Endothelial cell of umbilical vein (primary cell): Measurements from ENCODE around the gene IRF2. TPM values are rescaled to one million over a fixed set of nuclear protein-coding genes. Genes with fewer than 3 reads are reported as not detected.

Experiments
- BruUV-seq: library from RNA; stranded (reverse); fragments of 400-500 nt; replicated peaks from 2 replicates; lab custom pipeline; 2021; lab: Mats Ljungman, UMichigan
- CTCF ChIA-PET: fragments of 300-600, 350-600 bp; sonication (Branson Sonifier 250); formaldehyde crosslinking; loops from one replicate; lab custom pipeline; 2021; ENCODE audit warnings: antibody characterized with exemption, inconsistent platforms; lab: Charles Lee
- POLR2A ChIA-PET: fragments of 300-600, 350-600 bp; sonication (Branson Sonifier 250); formaldehyde crosslinking; loops from one replicate; lab custom pipeline; 2021; ENCODE audit warnings: antibody characterized with exemption, inconsistent platforms; lab: Charles Lee
- DNase-seq: peaks from one replicate; pipeline ENCODE4 v3.0.0-alpha.2; 2011; ENCODE audit warnings: low read depth, low spot score
- FAIRE-seq: peaks from 2 replicates; lab custom pipeline; 2011; peaks lifted over from hg19 to GRCh38; lab: Jason Lieb, UNC
- H2AFZ ChIP-seq: 2 replicates; pipeline ENCODE4 v1.6.0; 2012; ENCODE audit warnings: low read depth, low read length, control low read depth, inconsistent platforms
- H3K27ac ChIP-seq: 2 replicates; pipeline ENCODE4 v1.5.1; 2011; ENCODE audit warnings: low read depth, mild to moderate bottlenecking, control low read depth, low read length, moderate library complexity; ENCODE audit not compliant: insufficient read depth
- H3K27me3 ChIP-seq, 2 experiments: 2 replicates each; pipeline versions ENCODE4 v1.6.0 to v1.6.1; 2011; ENCODE audit warnings: low read length in 2 of 2, mixed read lengths in 1 of 2; ENCODE audit not compliant: control insufficient read depth in 2 of 2, insufficient read depth in 2 of 2
- H3K36me3 ChIP-seq, 2 experiments: 2 replicates in 1 of 2; 3 replicates in 1 of 2; pipeline ENCODE4 v1.5.1; 2011; ENCODE audit warnings: low read length in 2 of 2, mild to moderate bottlenecking in 1 of 2, moderate library complexity in 1 of 2; ENCODE audit not compliant: control insufficient read depth in 2 of 2, insufficient read depth in 2 of 2; ENCODE audit errors: extremely low read depth in 1 of 2
- H3K4me1 ChIP-seq: 3 replicates; pipeline ENCODE4 v1.5.1; 2011; ENCODE audit warnings: mild to moderate bottlenecking, low read length; ENCODE audit not compliant: control insufficient read depth, insufficient read depth; ENCODE audit errors: extremely low read depth
- H3K4me2 ChIP-seq: 2 replicates; pipeline ENCODE4 v1.6.1; 2011; ENCODE audit warnings: low read length, control low read depth, mixed read lengths; ENCODE audit not compliant: insufficient read depth
- H3K4me3 ChIP-seq, 3 experiments: fragments of 200-600 bp in 1 of 3; sonication (generic), shearing (Covaris generic) in 1 of 3; replicated peaks in 1 of 3; 2 replicates each; pipeline ENCODE4 v1.5.1; 2011 to 2016; ENCODE audit warnings: control low read depth in 3 of 3, low read length in 3 of 3, mild to moderate bottlenecking in 2 of 3, inconsistent platforms in 1 of 3, low read depth in 1 of 3, moderate library complexity in 1 of 3; ENCODE audit not compliant: insufficient read depth in 1 of 3
- H3K79me2 ChIP-seq: 2 replicates; pipeline ENCODE4 v1.6.0; 2012; ENCODE audit warnings: low read length, inconsistent platforms; ENCODE audit not compliant: control insufficient read depth, insufficient read depth
- H3K9ac ChIP-seq: replicated peaks from 2 replicates; pipeline ENCODE3; 2011; ENCODE audit warnings: low read length, control low read depth; ENCODE audit not compliant: insufficient read depth; ENCODE audit errors: extremely low read depth
- H3K9me1 ChIP-seq: replicated peaks from 3 replicates; pipeline ENCODE4 v1.6.0; 2011; ENCODE audit warnings: mild to moderate bottlenecking, low read length; ENCODE audit not compliant: control insufficient read depth, insufficient read depth; ENCODE audit errors: extremely low read depth
- H3K9me3 ChIP-seq: replicated peaks from 2 replicates; pipeline ENCODE4 v1.5.1; 2012; ENCODE audit warnings: low read length, inconsistent platforms; ENCODE audit not compliant: control insufficient read depth, insufficient read depth
- H4K20me1 ChIP-seq: replicated peaks from 2 replicates; pipeline ENCODE3; 2011; ENCODE audit warnings: mild to moderate bottlenecking, low read length; ENCODE audit not compliant: control insufficient read depth, insufficient read depth; ENCODE audit errors: extremely low read depth
- EZH2 ChIP-seq: IDR thresholded peaks from 2 replicates; pipeline ENCODE4 v1.6.1; 2012; ENCODE audit warnings: borderline replicate concordance, low read depth, mild to moderate bottlenecking, moderate library complexity, low read length, inconsistent platforms; ENCODE audit not compliant: severe bottlenecking
- FOS ChIP-seq: IDR thresholded peaks from 2 replicates; pipeline ENCODE4 v1.6.1; 2011; ENCODE audit warnings: mild to moderate bottlenecking, low read length, moderate library complexity, borderline replicate concordance; ENCODE audit not compliant: insufficient read depth
- GATA2 ChIP-seq: IDR thresholded peaks from 2 replicates; pipeline ENCODE4 v1.7.0; 2011; ENCODE audit warnings: low read depth, mild to moderate bottlenecking, moderate library complexity, mixed read lengths, low read length; ENCODE audit not compliant: insufficient read length, insufficient read depth
- JUN ChIP-seq: IDR thresholded peaks from 2 replicates; pipeline ENCODE4 v1.6.1; 2011; ENCODE audit warnings: borderline replicate concordance, low read depth; ENCODE audit not compliant: insufficient read length, insufficient read depth
- MYC ChIP-seq: IDR thresholded peaks from one replicate; pipeline ENCODE4 v1.6.1; 2011; ENCODE audit warnings: mild to moderate bottlenecking, low read depth, low read length
- POLR2A ChIP-seq: IDR thresholded peaks from 2 replicates; pipeline ENCODE4 v1.6.1; 2012; ENCODE audit warnings: low read depth, mild to moderate bottlenecking, control low read depth, low read length
- POLR2AphosphoS5 ChIP-seq: IDR thresholded peaks from 2 replicates; pipeline ENCODE4 v1.6.1; 2012; ENCODE audit warnings: low read depth, mild to moderate bottlenecking, control low read depth, low read length, moderate library complexity; ENCODE audit not compliant: insufficient read depth
- dilution Hi-C: fragments of 300-500 bp; cut with MboI; formaldehyde crosslinking; loops from one replicate; pipeline ENCODE4 v1.15.0; 2019; ENCODE audit warnings: low sequenced_read_pairs; ENCODE audit not compliant: extremely low pct_ligation_motif_present
- intact Hi-C: fragments of 100-400 bp; cut with micrococcal nuclease; formaldehyde crosslinking; loops from one replicate; pipeline ENCODE4 v1.10.0; 2022
- polyA plus RNA-seq, 4 experiments: library from polyadenylated mRNA; depleted of rRNA in 3 of 4; stranded (reverse) in 3 of 4; unstranded in 1 of 4; fragments of >200 nt; gene quantifications; 2 replicates each; pipeline versions ENCODE4 v1.2.1 to v1.2.3, GENCODE V29; 2011 to 2012; ENCODE audit warnings: missing spikeins in 1 of 4
- total RNA-seq: library from RNA; stranded (reverse); gene quantifications from 2 replicates; pipeline ENCODE4 v1.2.3, GENCODE V29; 2021
- TF ChIP-seq, protein P1 (sequence below): IDR thresholded peaks from 2 replicates; pipeline ENCODE4 v1.6.1; 2011; ENCODE audit not compliant: insufficient read depth, insufficient read length
- TF ChIP-seq, protein P2 (sequence below), 2 donors: IDR thresholded peaks; 1 replicate in 1 of 2; 2 replicates in 1 of 2; pipeline ENCODE4 v1.5.1; 2011; ENCODE audit warnings: low read length in 2 of 2, mild to moderate bottlenecking in 2 of 2, moderate library complexity in 2 of 2, control low read depth in 1 of 2, inconsistent platforms in 1 of 2, low read depth in 1 of 2; ENCODE audit not compliant: insufficient read depth in 1 of 2; ENCODE audit errors: extremely low read depth in 1 of 2

Gene IRF2
- total and polyA plus RNA-seq, 2 donors (not counting 3 experiments of a cell fraction or from before 2014, with no cell fraction given) = 26.9 to 27.6 TPM

DNA sequence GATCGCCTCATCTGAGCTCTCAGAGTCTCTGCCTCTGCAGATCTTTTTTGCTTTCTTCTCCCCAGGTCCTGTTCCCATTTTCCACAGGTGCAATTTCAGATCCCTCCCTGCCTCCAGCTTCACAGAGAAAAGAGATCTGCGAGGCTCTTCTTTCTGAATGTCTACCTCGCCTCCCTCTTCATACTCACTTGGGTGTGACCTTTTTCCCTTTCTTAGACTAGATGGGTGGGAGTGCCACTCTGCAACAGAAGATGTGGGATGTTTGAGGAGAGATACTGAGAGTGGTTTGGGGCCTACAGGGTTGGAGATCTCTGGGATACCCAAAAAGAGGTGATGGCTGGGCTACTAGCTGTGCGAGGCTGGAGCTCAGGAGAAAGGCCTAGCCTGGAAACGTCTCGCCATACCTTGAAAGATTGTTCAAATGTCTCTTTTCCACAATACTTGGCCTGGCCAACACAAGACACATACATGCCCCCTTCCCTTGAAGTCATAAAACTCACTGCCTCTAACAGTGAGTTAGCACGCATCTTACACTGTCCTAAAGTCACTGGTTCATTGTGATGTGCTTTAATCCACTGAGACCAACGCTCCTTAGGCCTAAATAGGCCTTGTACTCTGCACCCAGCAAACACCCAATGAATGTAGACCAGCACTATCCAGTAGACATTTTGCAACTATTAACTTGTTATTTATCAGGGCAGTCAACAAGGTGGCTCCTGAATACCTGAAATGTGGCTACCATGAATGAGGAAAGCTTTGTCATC lies 33.6 kb downstream of the IRF2 start:
- peaks cover 26% of the 10 kb centered on the region for H3K79me2 ChIP-seq

More for the DNA sequence above, 33.6 kb downstream of the IRF2 start:
- Histone ChIP-seq H3K4me2 (no peak overlapping the region), H4K20me1 (no peaks in the 10 kb centered on the region), H3K27me3 (no peaks in the 10 kb centered on the region), H2AFZ (no peak overlapping the region), H3K4me1 (peaks cover 15% of the 10 kb centered on the region), H3K4me3 (no peak overlapping the region), H3K9ac (no peak overlapping the region), H3K36me3 (no peaks in the 10 kb centered on the region), H3K27ac (no peak overlapping the region), H3K9me3 (no peaks in the 10 kb centered on the region), H3K9me1 (no peaks in the 10 kb centered on the region)
- FAIRE-seq = no peak
- ChIA-PET POLR2A (no interaction called here), CTCF (interaction anchor here (1.0 to 2.1 kb wide), 4 partner anchors 9 to 176 kb away, joined by 3 to 5 read pairs (median 4); no protein-coding TSS in a partner anchor)
- intact Hi-C loops = no loop called here
- dilution Hi-C loops = no loop called here
- TF ChIP-seq POLR2AphosphoS5 = no peak
- TF ChIP-seq, protein P1, sequence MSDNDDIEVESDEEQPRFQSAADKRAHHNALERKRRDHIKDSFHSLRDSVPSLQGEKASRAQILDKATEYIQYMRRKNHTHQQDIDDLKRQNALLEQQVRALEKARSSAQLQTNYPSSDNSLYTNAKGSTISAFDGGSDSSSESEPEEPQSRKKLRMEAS = no peak
- TF ChIP-seq POLR2A = no peak
- TF ChIP-seq GATA2 = no peak
- TF ChIP-seq MYC = no peak
- no peak for TF ChIP-seq FOS
- TF ChIP-seq, protein P2, sequence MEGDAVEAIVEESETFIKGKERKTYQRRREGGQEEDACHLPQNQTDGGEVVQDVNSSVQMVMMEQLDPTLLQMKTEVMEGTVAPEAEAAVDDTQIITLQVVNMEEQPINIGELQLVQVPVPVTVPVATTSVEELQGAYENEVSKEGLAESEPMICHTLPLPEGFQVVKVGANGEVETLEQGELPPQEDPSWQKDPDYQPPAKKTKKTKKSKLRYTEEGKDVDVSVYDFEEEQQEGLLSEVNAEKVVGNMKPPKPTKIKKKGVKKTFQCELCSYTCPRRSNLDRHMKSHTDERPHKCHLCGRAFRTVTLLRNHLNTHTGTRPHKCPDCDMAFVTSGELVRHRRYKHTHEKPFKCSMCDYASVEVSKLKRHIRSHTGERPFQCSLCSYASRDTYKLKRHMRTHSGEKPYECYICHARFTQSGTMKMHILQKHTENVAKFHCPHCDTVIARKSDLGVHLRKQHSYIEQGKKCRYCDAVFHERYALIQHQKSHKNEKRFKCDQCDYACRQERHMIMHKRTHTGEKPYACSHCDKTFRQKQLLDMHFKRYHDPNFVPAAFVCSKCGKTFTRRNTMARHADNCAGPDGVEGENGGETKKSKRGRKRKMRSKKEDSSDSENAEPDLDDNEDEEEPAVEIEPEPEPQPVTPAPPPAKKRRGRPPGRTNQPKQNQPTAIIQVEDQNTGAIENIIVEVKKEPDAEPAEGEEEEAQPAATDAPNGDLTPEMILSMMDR (IDR thresholded peaks at IDR 0.05; ENCODE audit: extremely low read depth in 1 of 2, insufficient read depth in 1 of 2, low read depth in 1 of 2, low read length in 2 of 2) = no peak
- no peak for TF ChIP-seq JUN
- TF ChIP-seq EZH2 = no peak
- BruUV-seq = no TSS peak
- DNase-seq = no peak
